GM12878 (cell line): Measurements from ENCODE around the gene TMPRSS6. TPM values are rescaled to one million over a fixed set of nuclear protein-coding genes. Genes with fewer than 3 reads are reported as not detected.

ENCODE experiments used
- ATAC-seq: fragments of 200-7000 bp; cut with Tn5 transposase; 3 replicates; pipeline ENCODE4 v1.9.1; 2020; ENCODE audit warnings: mild to moderate bottlenecking, moderate library complexity
- BruUV-seq: library from RNA; stranded (reverse); fragments of 400-500 nt; replicated peaks from 2 replicates; lab custom pipeline; 2021; lab: Mats Ljungman, UMichigan
- CTCF ChIA-PET: fragments of 300-600 bp; sonication (Branson Sonifier 250); formaldehyde crosslinking; extraction: SDS; loops from one replicate; lab custom pipeline; 2021; ENCODE audit warnings: inconsistent platforms; lab: Yijun Ruan, JAX
- POLR2A ChIA-PET: fragments of 350-600 bp; formaldehyde crosslinking; extraction: SDS; loops from one replicate; lab custom pipeline; 2021; ENCODE audit warnings: inconsistent platforms; lab: Charles Lee
- RAD21 ChIA-PET: fragments of 300-600 bp; sonication (Branson Sonifier 250); formaldehyde crosslinking; loops from one replicate; lab custom pipeline; 2023; ENCODE audit warnings: antibody characterized with exemption; ENCODE audit not compliant: unreplicated experiment; lab: Charles Lee
- SMC1A ChIA-PET: fragments of 300-600 bp; sonication (Branson Sonifier 250); formaldehyde crosslinking; loops from one replicate; lab custom pipeline; 2023; ENCODE audit not compliant: unreplicated experiment, uncharacterized antibody; lab: Charles Lee
- DNase-seq: peaks from one replicate; pipeline ENCODE4 v3.0.0-alpha.2; 2011; ENCODE audit warnings: low read depth, low spot score
- FAIRE-seq: peaks from 3 replicates; lab custom pipeline; 2011; peaks lifted over from hg19 to GRCh38; lab: Jason Lieb, UNC
- H2AFZ ChIP-seq: 2 replicates; pipeline ENCODE4 v1.6.0; 2011; ENCODE audit warnings: low read depth, low read length, control low read depth; ENCODE audit not compliant: control insufficient read depth
- H3K27ac ChIP-seq: 2 replicates; pipeline ENCODE4 v1.5.1; 2011; ENCODE audit warnings: control low read depth; ENCODE audit not compliant: control insufficient read depth, insufficient read depth
- H3K27me3 ChIP-seq, 2 experiments: replicated peaks in 1 of 2; 2 replicates each; pipeline versions ENCODE4 v1.6.0 to v1.6.1; 2011; ENCODE audit warnings: low read length in 1 of 2; ENCODE audit not compliant: control insufficient read depth in 2 of 2, insufficient read depth in 2 of 2
- H3K36me3 ChIP-seq, 2 experiments: 2 replicates each; pipeline ENCODE4 v1.5.1; 2011; ENCODE audit warnings: low read length in 1 of 2; ENCODE audit not compliant: control insufficient read depth in 2 of 2, insufficient read depth in 2 of 2
- H3K4me1 ChIP-seq: 2 replicates; pipeline ENCODE4 v1.6.1; 2011; ENCODE audit warnings: mild to moderate bottlenecking, low read length, moderate library complexity, mixed read lengths; ENCODE audit not compliant: control insufficient read depth, insufficient read depth
- H3K4me2 ChIP-seq: 2 replicates; pipeline ENCODE4 v1.6.0; 2011; ENCODE audit warnings: control low read depth; ENCODE audit not compliant: control insufficient read depth, insufficient read depth
- H3K4me3 ChIP-seq: fragments of 200-600 bp; sonication (generic); 2 replicates; pipeline ENCODE4 v1.5.1; 2016
- H3K79me2 ChIP-seq: 2 replicates; pipeline ENCODE4 v1.6.0; 2011; ENCODE audit warnings: low read length; ENCODE audit not compliant: control insufficient read depth, insufficient read depth
- H3K9ac ChIP-seq: 2 replicates; pipeline ENCODE4 v1.8.0; 2011; ENCODE audit warnings: low read length, control low read depth, mixed read lengths; ENCODE audit not compliant: control insufficient read depth, insufficient read depth
- H3K9me3 ChIP-seq: replicated peaks from 3 replicates; pipeline ENCODE4 v1.5.1; 2011; ENCODE audit warnings: mild to moderate bottlenecking, low read length; ENCODE audit not compliant: control insufficient read depth, insufficient read depth
- H4K20me1 ChIP-seq: 2 replicates; pipeline ENCODE4 v1.6.0; 2011; ENCODE audit not compliant: control insufficient read depth, insufficient read depth
- CHD2 ChIP-seq: IDR thresholded peaks from 2 replicates; pipeline ENCODE4 v1.6.1; 2011; ENCODE audit warnings: low read depth, low read length, improper control_type of control experiment, borderline replicate concordance
- DPF2 ChIP-seq: fragments of 450-650 bp; IDR thresholded peaks from 2 replicates; pipeline ENCODE4 v1.6.1; 2017; ENCODE audit warnings: mild to moderate bottlenecking
- E2F8 ChIP-seq: fragments of 450-650 bp; IDR thresholded peaks from 2 replicates; pipeline ENCODE4 v1.6.1; 2018; ENCODE audit warnings: mild to moderate bottlenecking, low read depth, moderate library complexity; ENCODE audit not compliant: partially characterized antibody
- EED ChIP-seq: sonication (generic); IDR thresholded peaks from 2 replicates; pipeline ENCODE4 v1.6.1; 2016; ENCODE audit warnings: antibody characterized with exemption, low read depth
- HDGF ChIP-seq: fragments of 450-650 bp; IDR thresholded peaks from 2 replicates; pipeline ENCODE4 v1.6.1; 2016; ENCODE audit warnings: antibody characterized with exemption
- IKZF2 ChIP-seq, 2 experiments: fragments of 450-650 bp; IDR thresholded peaks; 2 replicates each; pipeline ENCODE4 v1.6.1; 2017; ENCODE audit warnings: mild to moderate bottlenecking in 2 of 2, moderate library complexity in 2 of 2
- NR2C1 ChIP-seq: fragments of 450-650 bp; IDR thresholded peaks from 2 replicates; pipeline ENCODE4 v1.6.1; 2017; ENCODE audit warnings: antibody characterized with exemption, mild to moderate bottlenecking, moderate library complexity
- SRF ChIP-seq, 2 experiments: IDR thresholded peaks; 2 replicates each; pipeline ENCODE4 v1.6.1; 2011; ENCODE audit warnings: low read depth in 2 of 2, low read length in 2 of 2, mild to moderate bottlenecking in 1 of 2, moderate library complexity in 1 of 2
- ZNF384 ChIP-seq: IDR thresholded peaks from 2 replicates; pipeline ENCODE4 v1.6.1; 2012; ENCODE audit warnings: low read depth, mild to moderate bottlenecking, low read length, improper control_type of control experiment, borderline replicate concordance
- WGBS: methylation state at CpG from one replicate; pipeline ENCODE4 v1.1.6; 2016; ENCODE audit warnings: low lambda C conversion rate; ENCODE audit not compliant: insufficient replicate concordance, insufficient coverage; ENCODE audit errors: missing lambda C conversion rate; 5-methylcytosine and 5-hydroxymethylcytosine counted together
- in situ Hi-C: fragments of 300-500 bp; cut with MboI; formaldehyde crosslinking; loops from 9 replicates; pipeline ENCODE4 v1.14.3; 2018; ENCODE audit warnings: mixed read lengths
- intact Hi-C: fragments of 100-400 bp; cut with micrococcal nuclease; formaldehyde crosslinking; loops from one replicate; pipeline ENCODE4 v1.14.2; 2022; ENCODE audit not compliant: unreplicated experiment
- polyA plus RNA-seq, 11 experiments: library from polyadenylated mRNA; depleted of rRNA in 4 of 11; unstranded in 6 of 11; stranded (reverse) in 5 of 11; fragments of >200 nt; fragmentation: Nextera tagmentation in 4 of 11; fragmentation: Illumina TruSeq in 1 of 11; extraction: Ambion mirVana in 4 of 11; extraction: Trizol in 1 of 11; gene quantifications; 1 replicate in 1 of 11; 2 replicates in 10 of 11; pipeline versions ENCODE4 v1.2.1 to v1.2.3, GENCODE V29; 2011 to 2016; ENCODE audit warnings: inconsistent platforms in 2 of 11, missing spikeins in 2 of 11, low read depth in 1 of 11
- total RNA-seq, 4 experiments: library from RNA; depleted of rRNA in 3 of 4; stranded (reverse); fragments of >200 nt in 3 of 4; fragmentation: Illumina TruSeq in 1 of 4; extraction: Trizol in 1 of 4; gene quantifications; 2 replicates each; pipeline versions ENCODE4 v1.2.1 to v1.2.3, GENCODE V29; 2013 to 2021

Gene TMPRSS6
- total and polyA plus RNA-seq, 10 of the 15 experiments (the other 5 are each of a cell fraction or from before 2014, with no cell fraction given) = 0.06 to 0.69 (median 0.19) TPM; not detected in 6

- FAIRE-seq (no peak), ATAC-seq (no peak), DNase-seq (no peak)
- RAD21 ChIA-PET = interaction anchor here (1.3 kb wide), 1 partner anchor 12 kb away, joined by 4 read pairs; no protein-coding TSS in a partner anchor
- Histone ChIP-seq H4K20me1 (no peaks in the 10 kb centered on the region), H3K9me3 (peaks cover 5% of the 10 kb centered on the region; the same call in 2 of the 3 replicates), H3K27ac (no peak overlapping the region), H3K36me3 (no peaks in the 10 kb centered on the region), H3K4me1 (peaks cover 58% of the 10 kb centered on the region), H3K4me2 (no peak overlapping the region), H2AFZ (no peak overlapping the region), H3K79me2 (no peaks in the 10 kb centered on the region), H3K27me3 (no peaks in the 10 kb centered on the region), H3K9ac (no peak overlapping the region)
- SMC1A ChIA-PET = no interaction called here
- 86% methylated on average over 13 of the region's 13 CpGs for WGBS
- no TSS peak for BruUV-seq
- in situ Hi-C loops = no loop called here
- TF ChIP-seq IKZF2 (IDR thresholded peaks at IDR 0.05) (no peak), ZNF384 (no peak), DPF2 (no peak), SRF (IDR thresholded peaks at IDR 0.05; ENCODE audit: low read depth in 2 of 2, low read length in 2 of 2) (no peak), NR2C1 (no peak), CHD2 (no peak), EED (no peak), E2F8 (no peak), HDGF (no peak)
- TF ChIP-seq, all 136 proteins: peak for 0
- intact Hi-C loops = no loop called here
- H3K4me3 ChIP-seq = no peak overlapping the region
- CTCF ChIA-PET = interaction anchor here (2.0 kb wide), 1 partner anchor 9 kb away, joined by 5 read pairs; no protein-coding TSS in a partner anchor
- POLR2A ChIA-PET = interaction anchor here (1.2 kb wide), 1 partner anchor 11 kb away, joined by 3 read pairs; no protein-coding TSS in a partner anchor
Measured at GRCh38 chr22:37157516-37158285, 48.2 kb upstream of the TMPRSS6 start.
